Astrocyte of the cerebellum (primary cell): ENCODE results near the gene TTC39A.

Experiments used
- DNase-seq: peaks from one replicate; pipeline ENCODE4 v3.0.0-alpha.2; 2011; ENCODE audit warnings: low read depth
- H3K4me3 ChIP-seq: 2 replicates; pipeline ENCODE4 v1.5.1; 2011; ENCODE audit warnings: mild to moderate bottlenecking, low read depth, low read length, moderate library complexity
- in situ Hi-C: cut with HindIII; loops from 2 replicates; pipeline ENCODE4 v1.10.0; 2017; ENCODE audit warnings: low sequenced_read_pairs
- TF ChIP-seq, protein P1 (sequence below): IDR thresholded peaks from 2 replicates; pipeline ENCODE4 v1.5.1; 2012; ENCODE audit warnings: low read length, low read depth, moderate library complexity, mild to moderate bottlenecking; ENCODE audit errors: missing control alignments

TTC39A gene

DNA sequence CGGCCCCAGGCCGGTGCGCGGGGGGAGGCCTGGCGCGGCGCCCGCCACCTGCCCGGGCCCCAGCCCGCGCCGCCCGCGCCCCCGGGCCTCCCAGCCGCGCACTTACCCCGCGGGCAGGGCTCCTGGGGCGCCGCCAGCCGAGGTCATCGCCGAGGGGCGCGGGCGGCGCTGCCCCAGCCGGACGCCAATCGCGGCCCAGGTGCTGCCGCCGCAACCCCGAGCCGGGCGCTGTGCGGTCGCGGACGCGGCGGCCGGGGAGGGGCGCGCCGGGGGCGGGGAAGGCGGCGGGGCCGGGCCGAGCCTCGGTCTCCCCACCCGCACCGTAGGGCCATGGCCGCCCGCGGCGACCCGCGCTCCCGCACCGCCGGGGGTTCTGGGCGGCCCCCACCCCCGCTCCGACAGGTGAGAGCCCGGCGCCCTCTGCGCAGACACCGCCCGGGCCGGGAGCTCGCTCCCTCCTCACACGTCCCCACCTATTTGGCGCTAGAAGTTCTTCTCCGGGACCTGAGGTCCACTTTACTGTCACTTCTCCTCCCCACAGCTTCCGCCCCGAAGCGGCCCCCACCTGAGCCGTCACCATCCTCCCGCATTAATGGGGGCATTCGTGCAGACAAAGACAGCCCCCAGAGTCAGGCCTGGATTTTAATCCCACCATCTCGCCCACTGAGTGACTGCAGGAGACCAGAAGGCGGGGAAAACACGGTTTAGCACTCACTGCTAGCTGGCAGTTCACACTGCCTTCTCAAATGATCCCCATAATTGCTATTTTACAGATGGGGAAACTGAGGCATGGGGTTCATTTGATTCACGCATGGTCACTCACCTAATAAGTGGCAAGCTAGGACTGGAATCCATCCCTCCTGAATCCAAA lies at the start of gene TTC39A:
TTC39A (minus strand) TSS at position 232 of the 871 bp plus-strand sequence; CDS start at position 147, 85 bp downstream.
- DNase-seq, result no peak
- H3K4me3 ChIP-seq, result peak within 1 kb of the TSS; percentile 35
- in situ Hi-C loops, result no loop called here
- TF ChIP-seq, protein P1, sequence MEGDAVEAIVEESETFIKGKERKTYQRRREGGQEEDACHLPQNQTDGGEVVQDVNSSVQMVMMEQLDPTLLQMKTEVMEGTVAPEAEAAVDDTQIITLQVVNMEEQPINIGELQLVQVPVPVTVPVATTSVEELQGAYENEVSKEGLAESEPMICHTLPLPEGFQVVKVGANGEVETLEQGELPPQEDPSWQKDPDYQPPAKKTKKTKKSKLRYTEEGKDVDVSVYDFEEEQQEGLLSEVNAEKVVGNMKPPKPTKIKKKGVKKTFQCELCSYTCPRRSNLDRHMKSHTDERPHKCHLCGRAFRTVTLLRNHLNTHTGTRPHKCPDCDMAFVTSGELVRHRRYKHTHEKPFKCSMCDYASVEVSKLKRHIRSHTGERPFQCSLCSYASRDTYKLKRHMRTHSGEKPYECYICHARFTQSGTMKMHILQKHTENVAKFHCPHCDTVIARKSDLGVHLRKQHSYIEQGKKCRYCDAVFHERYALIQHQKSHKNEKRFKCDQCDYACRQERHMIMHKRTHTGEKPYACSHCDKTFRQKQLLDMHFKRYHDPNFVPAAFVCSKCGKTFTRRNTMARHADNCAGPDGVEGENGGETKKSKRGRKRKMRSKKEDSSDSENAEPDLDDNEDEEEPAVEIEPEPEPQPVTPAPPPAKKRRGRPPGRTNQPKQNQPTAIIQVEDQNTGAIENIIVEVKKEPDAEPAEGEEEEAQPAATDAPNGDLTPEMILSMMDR, result no peak

DNA sequence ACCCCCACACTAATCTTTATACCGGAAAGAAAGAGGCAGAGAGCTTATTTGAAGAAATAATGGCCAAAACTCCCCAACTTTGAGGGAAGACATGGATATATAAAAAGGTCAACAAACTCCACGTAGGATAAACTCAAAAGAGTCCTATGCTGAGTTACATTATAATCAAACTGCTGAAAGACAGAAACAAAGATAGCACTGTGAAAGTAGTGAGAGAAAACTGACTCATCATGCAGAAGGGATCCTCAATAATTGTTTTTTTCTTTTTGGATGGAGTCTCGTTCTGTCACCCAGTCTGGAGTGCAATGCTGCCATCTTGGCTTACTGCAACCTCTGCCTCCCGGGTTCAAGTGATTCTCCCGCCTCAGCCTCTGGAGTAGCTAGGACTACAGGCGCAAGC lies 48.5 kb upstream of the TTC39A start:
- in situ Hi-C loops, result no loop called here

DNA sequence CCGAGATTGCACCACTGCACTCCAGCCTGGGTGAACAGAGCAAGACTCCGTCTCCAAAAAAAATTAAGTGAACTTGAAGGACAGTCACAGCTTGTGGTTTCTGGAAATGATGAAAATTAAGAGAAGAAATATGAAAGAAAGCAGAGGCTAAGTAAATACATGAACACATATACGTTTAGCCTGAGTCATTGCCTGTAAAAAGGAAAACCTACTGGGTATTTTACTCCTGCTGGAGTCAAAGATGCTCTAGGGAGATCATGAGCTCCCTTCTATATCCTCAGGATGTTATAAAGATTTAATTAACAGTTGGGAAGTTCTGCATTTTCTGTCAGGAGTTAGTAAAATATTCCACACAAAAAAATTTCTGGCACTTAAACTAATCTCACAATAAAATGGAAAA lies 43.5 kb upstream of the TTC39A start:
- no peak overlapping the region for H3K4me3 ChIP-seq
- TF ChIP-seq, protein P1, result no peak
- no peak for DNase-seq
- in situ Hi-C loops, result no loop called here

More for the DNA sequence above, 48.5 kb upstream of the TTC39A start:
- DNase-seq, result no peak
- no peak overlapping the region for H3K4me3 ChIP-seq
- TF ChIP-seq, protein P1, result no peak

DNA sequence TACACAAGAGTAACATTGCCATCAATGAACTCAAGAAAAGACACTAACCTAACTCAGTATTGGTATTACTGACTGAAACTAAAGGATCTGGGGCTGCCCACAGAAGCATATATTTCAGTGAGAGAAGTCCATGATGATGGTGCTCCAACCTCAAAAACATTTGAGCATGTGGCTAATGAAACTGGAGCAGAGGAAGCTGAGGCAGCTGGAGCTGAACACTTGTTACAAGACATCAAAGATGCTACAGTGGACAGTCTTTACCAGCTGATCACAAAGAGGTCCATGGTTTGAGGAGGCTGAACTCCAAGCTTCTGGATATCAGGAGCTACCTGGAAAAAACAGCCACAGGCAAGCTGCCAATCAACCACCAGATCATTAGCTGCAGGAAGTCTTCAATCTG lies 42.2 kb upstream of the TTC39A start:
- in situ Hi-C loops, result no loop called here
- H3K4me3 ChIP-seq, result no peak overlapping the region
- TF ChIP-seq, protein P1, result no peak
- DNase-seq, result no peak

DNA sequence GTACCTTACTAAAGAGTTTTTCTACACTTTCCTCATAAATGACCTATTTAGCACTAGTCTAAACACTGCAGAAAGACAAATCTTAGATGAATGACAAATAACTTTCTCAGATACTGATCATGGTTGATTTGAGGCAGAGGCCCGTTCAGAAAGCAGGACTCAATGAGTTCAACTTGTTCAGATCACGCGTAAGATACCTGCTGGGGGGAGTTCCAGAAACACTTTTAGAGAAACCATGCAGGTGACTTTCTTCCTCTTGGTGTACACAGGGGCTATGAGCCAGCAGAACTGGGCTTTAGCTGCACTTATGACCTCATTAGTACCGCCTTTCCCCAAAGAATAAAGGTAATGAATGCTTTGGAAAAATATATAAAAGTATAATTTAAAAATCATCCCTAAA lies 38.8 kb upstream of the TTC39A start:
- in situ Hi-C loops, result no loop called here
- H3K4me3 ChIP-seq, result no peak overlapping the region
- no peak for DNase-seq
- TF ChIP-seq, protein P1, result no peak

DNA sequence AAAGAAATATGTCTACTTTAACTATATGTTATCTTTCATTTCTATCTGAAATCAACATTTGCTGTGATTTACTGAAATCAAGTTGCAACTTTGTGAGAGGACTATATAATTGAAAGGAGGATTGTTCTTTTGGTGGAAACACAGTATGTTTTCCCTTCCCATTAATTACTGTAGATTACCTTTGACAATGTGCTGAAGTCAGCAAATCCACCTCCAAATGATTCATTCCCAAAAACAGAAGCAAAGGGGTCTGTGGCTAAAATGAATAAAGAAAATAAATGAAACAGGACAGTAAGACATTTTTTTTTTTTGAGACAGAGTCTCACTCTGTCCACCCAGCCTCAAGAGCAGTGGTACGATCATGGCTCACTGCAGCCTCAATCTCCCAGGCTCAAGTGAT lies 35.4 kb upstream of the TTC39A start:
- no peak for DNase-seq
- in situ Hi-C loops, result no loop called here
- H3K4me3 ChIP-seq, result no peak overlapping the region
- TF ChIP-seq, protein P1, result no peak
